H4 (cell line): Measurements from ENCODE around the gene GDF11. TPM values are rescaled to one million over a fixed set of nuclear protein-coding genes. Genes with fewer than 3 reads are reported as not detected.

ENCODE experiments used
- DNase-seq: peaks from one replicate; pipeline ENCODE4 v3.0.0-alpha.2; 2015; ENCODE audit warnings: low spot score
- total RNA-seq: library from RNA; depleted of rRNA; stranded (reverse); fragments of >200 nt; shearing (Covaris generic); gene quantifications from 2 replicates; pipeline ENCODE4 v1.2.3, GENCODE V29; 2014; rRNA removed

Gene GDF11
- total RNA-seq, 1 experiment from 2014 or later: 8.4 TPM

GRCh38 chr12:55795950-55796349, 53.0 kb downstream of the GDF11 start:
- no peak for DNase-seq

GRCh38 chr12:55797068-55797467, 54.1 kb downstream of the GDF11 start:
- DNase-seq: peak; percentile 31

- no peak for DNase-seq
Observed at GRCh38 chr12:55797550-55797949, 54.6 kb downstream of the GDF11 start.

Other genes starting within 250 kb of the GDF11 start
- not detected in 2 replicates for gene OR6C4, start 193.5 kb upstream of the GDF11 start, total RNA-seq
- gene OR2AP1, start 170.7 kb upstream of the GDF11 start, total RNA-seq: not detected in 2 replicates
- gene OR10P1, start 106.2 kb upstream of the GDF11 start, total RNA-seq: not detected in 2 replicates
- 0.88 and 1.2 TPM in 2 replicates for gene ITGA7, start 35.2 kb upstream of the GDF11 start, total RNA-seq
- 116 and 160 TPM in 2 replicates for gene BLOC1S1, start 27.1 kb upstream of the GDF11 start, total RNA-seq
- gene RDH5, start 22.7 kb upstream of the GDF11 start, total RNA-seq: 0.49 and 0.81 TPM in 2 replicates
- 1,118 and 1,197 TPM in 2 replicates for gene CD63, start 14.1 kb upstream of the GDF11 start, total RNA-seq
- gene SARNP, start 74.6 kb downstream of the GDF11 start, total RNA-seq: 131 and 170 TPM in 2 replicates
- 35.9 and 37.2 TPM in 2 replicates for gene ORMDL2, start 74.9 kb downstream of the GDF11 start, total RNA-seq
- 35.6 and 43.6 TPM in 2 replicates for gene DNAJC14, start 86.5 kb downstream of the GDF11 start, total RNA-seq
- gene MMP19, start 99.8 kb downstream of the GDF11 start, total RNA-seq: 0.37 and 2.0 TPM in 2 replicates
- gene PYM1, start 184.8 kb downstream of the GDF11 start, total RNA-seq: 36.1 and 47.4 TPM in 2 replicates
- gene DGKA, start 188.0 kb downstream of the GDF11 start, total RNA-seq: 5.5 and 11.1 TPM in 2 replicates
- gene PMEL, start 222.9 kb downstream of the GDF11 start, total RNA-seq: 0.43 and 0.87 TPM in 2 replicates
- gene CDK2, start 223.7 kb downstream of the GDF11 start, total RNA-seq: 66.3 and 67.3 TPM in 2 replicates
- 46.9 and 47.7 TPM in 2 replicates for gene RAB5B, start 231.0 kb downstream of the GDF11 start, total RNA-seq